Uterus (tissue), 4 donors: ENCODE measurements around the gene TNFRSF25. TPM values are rescaled to one million over a fixed set of nuclear protein-coding genes. Genes with fewer than 3 reads are reported as not detected.
A peak's percentile ranks its signal among the peaks of the same experiment; 100 is the strongest.

Experiments used
- DNase-seq, 2 donors: peaks; one replicate each; pipeline ENCODE4 v3.0.0-alpha.2; 2019 to 2020
- H3K27ac ChIP-seq, 2 donors: fragments of 200-600 bp; sonication (generic); 1 replicate in 1 of 2; 2 replicates in 1 of 2; pipeline ENCODE4 v1.5.1; 2016 to 2018
- H3K27me3 ChIP-seq, 2 donors: fragments of 200-600 bp; sonication (generic); one replicate each; pipeline ENCODE4 v1.5.1; 2018 to 2019; ENCODE audit warnings: control low read depth in 1 of 2
- H3K36me3 ChIP-seq, 2 donors: fragments of 200-600 bp; sonication (generic); one replicate each; pipeline ENCODE4 v1.5.1; 2019; ENCODE audit warnings: control low read depth in 1 of 2
- H3K4me1 ChIP-seq, 2 donors: fragments of 200-600 bp; sonication (generic); one replicate each; pipeline ENCODE4 v1.5.1; 2018 to 2019; ENCODE audit warnings: control low read depth in 1 of 2
- H3K4me3 ChIP-seq, 2 donors: fragments of 200-600 bp; sonication (generic); 1 replicate in 1 of 2; 2 replicates in 1 of 2; pipeline ENCODE4 v1.5.1; 2018 to 2019; ENCODE audit warnings: mild to moderate bottlenecking in 1 of 2
- H3K9me3 ChIP-seq, 2 donors: fragments of 200-600 bp; sonication (generic); one replicate each; pipeline ENCODE4 v1.5.1; 2019; ENCODE audit warnings: control low read depth in 1 of 2
- CTCF ChIP-seq, 4 experiments: fragments of 200-600 bp in 2 of 4; fragments of 450-650 bp in 2 of 4; sonication (generic) in 2 of 4; IDR thresholded peaks; one replicate each; pipeline ENCODE4 v1.5.1; 2016 to 2019; ENCODE audit warnings: antibody characterized with exemption in 4 of 4, mild to moderate bottlenecking in 2 of 4, moderate library complexity in 1 of 4
- POLR2A ChIP-seq, 2 donors: fragments of 450-650 bp; IDR thresholded peaks; one replicate each; pipeline ENCODE4 v1.6.1; 2016; ENCODE audit warnings: antibody characterized with exemption in 2 of 2, mild to moderate bottlenecking in 1 of 2, moderate library complexity in 1 of 2
- intact Hi-C: fragments of 100-400 bp; cut with DNase I; formaldehyde crosslinking; loops from one replicate; pipeline ENCODE4 v1.15.1; 2023; ENCODE audit warnings: low total_unique reads
- total RNA-seq, 4 donors: library from RNA; depleted of rRNA in 3 of 4; stranded (reverse); fragments of >200 nt in 3 of 4; gene quantifications; one replicate each; pipeline versions ENCODE4 v1.1.0 to v1.2.4, GENCODE V29; 2014 to 2023
- donor health status: DM: yes; HTN: yes; CAD: no.

TNFRSF25 gene
- total RNA-seq, 4 donors from 2014 or later, result 1.0 to 11.1 (median 4.8) TPM

GRCh38 chr1:6488602-6489382 lies 22.8 kb upstream of the TNFRSF25 start:
- H3K4me1 ChIP-seq, result peaks cover 0 to 10% of the 10 kb centered on the region in 2 donors
- DNase-seq, result no peak
- H3K4me3 ChIP-seq, result no peak overlapping the region
- H3K36me3 ChIP-seq, result no peaks in the 10 kb centered on the region
- no peak overlapping the region for H3K27ac ChIP-seq
- intact Hi-C loops, result no loop called here
- H3K9me3 ChIP-seq, result no peaks in the 10 kb centered on the region
- TF ChIP-seq POLR2A (IDR thresholded peaks at IDR 0.05) (no peak), CTCF (IDR thresholded peaks at IDR 0.05) (no peak)
- no peaks in the 10 kb centered on the region for H3K27me3 ChIP-seq

GRCh38 chr1:6487804-6488484 lies 22.0 kb upstream of the TNFRSF25 start:
- TF ChIP-seq CTCF (IDR thresholded peaks at IDR 0.05) (no peak), POLR2A (IDR thresholded peaks at IDR 0.05) (no peak)
- Histone ChIP-seq H3K4me3 (no peak overlapping the region), H3K27me3 (no peaks in the 10 kb centered on the region), H3K36me3 (no peaks in the 10 kb centered on the region), H3K4me1 (peaks cover 0 to 10% of the 10 kb centered on the region in 2 donors), H3K9me3 (no peaks in the 10 kb centered on the region), H3K27ac (no peak overlapping the region)
- intact Hi-C loops, result no loop called here
- no peak for DNase-seq

GRCh38 chr1:6486433-6487011 lies 20.5 kb upstream of the TNFRSF25 start:
- Histone ChIP-seq H3K36me3 (no peaks in the 10 kb centered on the region), H3K27ac (no peak overlapping the region), H3K9me3 (no peaks in the 10 kb centered on the region), H3K4me1 (peaks cover 0 to 10% of the 10 kb centered on the region in 2 donors), H3K4me3 (no peak overlapping the region), H3K27me3 (no peaks in the 10 kb centered on the region)
- intact Hi-C loops, result no loop called here
- TF ChIP-seq CTCF (IDR thresholded peaks at IDR 0.05), result peak; percentile 65 to 84 (median 72)
- TF ChIP-seq POLR2A (IDR thresholded peaks at IDR 0.05), result no peak
- peak; percentile 69 to 73 for DNase-seq

GRCh38 chr1:6485168-6486101 lies 19.5 kb upstream of the TNFRSF25 start:
- peaks cover 0 to 10% of the 10 kb centered on the region in 2 donors for H3K4me1 ChIP-seq
- H3K9me3 ChIP-seq, result no peaks in the 10 kb centered on the region
- peak overlapping the region in 1 of 2 donors; percentile 20 for H3K27ac ChIP-seq
- H3K36me3 ChIP-seq, result no peaks in the 10 kb centered on the region
- no peaks in the 10 kb centered on the region for H3K27me3 ChIP-seq
- intact Hi-C loops, result no loop called here
- DNase-seq, result no peak
- TF ChIP-seq POLR2A (IDR thresholded peaks at IDR 0.05) (no peak), CTCF (IDR thresholded peaks at IDR 0.05) (no peak)
- H3K4me3 ChIP-seq, result peak overlapping the region; percentile 5 to 27
